ENCODE data around the gene CSE1L.
A peak's percentile ranks its signal among the peaks of the same experiment; 100 is the strongest.
"Not testable (repeated sequence)": the region's sequence is repeated elsewhere in the genome, so short reads cannot be mapped to it uniquely, and the experiment has no call there.

The CSE1L gene, protein sequence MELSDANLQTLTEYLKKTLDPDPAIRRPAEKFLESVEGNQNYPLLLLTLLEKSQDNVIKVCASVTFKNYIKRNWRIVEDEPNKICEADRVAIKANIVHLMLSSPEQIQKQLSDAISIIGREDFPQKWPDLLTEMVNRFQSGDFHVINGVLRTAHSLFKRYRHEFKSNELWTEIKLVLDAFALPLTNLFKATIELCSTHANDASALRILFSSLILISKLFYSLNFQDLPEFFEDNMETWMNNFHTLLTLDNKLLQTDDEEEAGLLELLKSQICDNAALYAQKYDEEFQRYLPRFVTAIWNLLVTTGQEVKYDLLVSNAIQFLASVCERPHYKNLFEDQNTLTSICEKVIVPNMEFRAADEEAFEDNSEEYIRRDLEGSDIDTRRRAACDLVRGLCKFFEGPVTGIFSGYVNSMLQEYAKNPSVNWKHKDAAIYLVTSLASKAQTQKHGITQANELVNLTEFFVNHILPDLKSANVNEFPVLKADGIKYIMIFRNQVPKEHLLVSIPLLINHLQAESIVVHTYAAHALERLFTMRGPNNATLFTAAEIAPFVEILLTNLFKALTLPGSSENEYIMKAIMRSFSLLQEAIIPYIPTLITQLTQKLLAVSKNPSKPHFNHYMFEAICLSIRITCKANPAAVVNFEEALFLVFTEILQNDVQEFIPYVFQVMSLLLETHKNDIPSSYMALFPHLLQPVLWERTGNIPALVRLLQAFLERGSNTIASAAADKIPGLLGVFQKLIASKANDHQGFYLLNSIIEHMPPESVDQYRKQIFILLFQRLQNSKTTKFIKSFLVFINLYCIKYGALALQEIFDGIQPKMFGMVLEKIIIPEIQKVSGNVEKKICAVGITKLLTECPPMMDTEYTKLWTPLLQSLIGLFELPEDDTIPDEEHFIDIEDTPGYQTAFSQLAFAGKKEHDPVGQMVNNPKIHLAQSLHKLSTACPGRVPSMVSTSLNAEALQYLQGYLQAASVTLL

DNA sequence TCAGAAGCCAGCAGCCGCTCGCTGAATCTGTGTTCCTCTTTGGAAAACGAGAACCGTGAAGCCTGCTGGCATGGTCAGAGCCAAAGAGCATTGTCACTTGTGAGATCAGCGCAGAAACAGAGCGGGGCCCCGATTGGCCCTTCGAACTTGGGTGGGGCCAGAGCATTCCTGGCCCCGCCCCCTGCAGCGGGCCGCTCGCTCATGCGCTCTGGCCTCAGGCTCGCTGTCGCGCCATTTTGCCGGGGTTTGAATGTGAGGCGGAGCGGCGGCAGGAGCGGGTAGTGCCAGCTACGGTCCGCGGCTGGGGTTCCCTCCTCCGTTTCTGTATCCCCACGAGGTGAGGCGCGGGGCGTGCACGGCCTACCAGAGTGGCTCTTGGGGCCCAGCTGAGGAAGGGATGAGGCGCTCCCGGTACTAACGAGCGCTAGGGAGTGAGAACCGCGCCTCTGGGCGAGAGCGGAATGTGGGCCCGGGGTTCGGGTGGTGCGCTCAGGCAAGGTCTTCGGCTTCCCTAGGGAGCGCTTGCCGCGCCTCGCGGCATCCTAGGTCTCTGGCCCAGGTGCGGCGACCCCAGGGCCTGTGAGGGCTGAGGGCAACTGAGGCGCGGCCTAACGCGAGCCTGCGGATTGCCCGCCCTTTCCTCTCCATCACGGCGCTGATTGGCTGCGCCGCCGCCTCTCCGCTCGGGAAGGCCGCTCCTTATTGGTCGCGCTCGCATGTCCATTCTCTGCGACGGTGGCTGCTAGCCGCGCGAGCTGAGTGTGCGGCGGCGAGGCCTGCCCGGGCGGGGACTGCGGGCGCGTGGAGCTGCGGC is at the start of gene CSE1L:
TSS of gene CSE1L (plus strand) at position 226 of the 814 bp plus-strand sequence. CDS start 12,152 bp downstream, outside the sequence.
- in situ Hi-C loops (cut with MboI; ENCODE audit: low pct_unique_long_range_greater_than_20kb, low sequenced_read_pairs): no loop called here
- DNase-seq: peak; percentile 97

DNA sequence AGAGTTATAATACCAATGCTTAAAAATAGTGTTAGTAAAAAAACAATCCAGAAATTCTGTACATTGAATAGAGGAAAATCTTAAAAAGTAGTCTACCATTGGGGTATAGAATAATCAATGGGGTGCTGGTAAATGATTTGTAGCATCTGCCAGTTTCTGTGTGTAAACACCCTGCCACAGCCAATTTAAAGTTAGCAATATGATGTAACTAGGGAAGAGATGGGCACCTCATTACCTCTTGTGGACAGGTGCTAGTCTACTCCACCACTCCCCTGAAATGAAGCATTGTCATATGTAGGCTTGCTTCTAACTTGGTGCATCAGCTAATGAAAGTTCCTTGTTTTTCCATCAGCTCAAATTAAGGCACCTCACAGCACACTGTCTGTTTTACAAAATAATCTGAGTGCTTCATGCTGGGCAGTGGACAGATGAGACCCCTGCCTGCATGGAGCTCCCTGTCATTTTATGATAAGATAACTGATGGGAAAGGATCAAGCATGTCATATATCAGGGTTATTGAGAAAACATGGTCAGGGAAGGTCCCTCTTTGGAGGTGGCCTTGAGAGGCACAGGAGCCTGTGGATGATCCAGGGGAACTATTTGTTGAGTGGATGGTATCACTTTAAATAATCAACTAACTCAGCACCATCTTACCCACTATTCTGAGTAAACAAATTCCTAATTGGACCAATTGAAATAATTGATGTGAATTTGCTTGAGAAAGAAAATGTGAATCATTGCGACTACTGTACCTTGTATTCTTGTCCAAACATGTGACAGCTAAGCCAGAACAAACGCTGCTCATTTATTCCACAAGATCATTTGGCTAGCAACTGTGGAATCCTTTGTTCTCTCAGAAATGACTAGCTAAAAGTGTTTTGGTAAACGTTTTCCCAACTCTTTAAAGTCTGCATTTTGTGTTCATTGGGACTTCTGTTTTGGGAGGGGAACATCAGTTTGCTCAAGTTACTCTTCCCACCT is 45.9 kb upstream of the CSE1L start:
- in situ Hi-C loops (cut with MboI; ENCODE audit: low pct_unique_long_range_greater_than_20kb, low sequenced_read_pairs): no loop called here
- no peak for DNase-seq

DNA sequence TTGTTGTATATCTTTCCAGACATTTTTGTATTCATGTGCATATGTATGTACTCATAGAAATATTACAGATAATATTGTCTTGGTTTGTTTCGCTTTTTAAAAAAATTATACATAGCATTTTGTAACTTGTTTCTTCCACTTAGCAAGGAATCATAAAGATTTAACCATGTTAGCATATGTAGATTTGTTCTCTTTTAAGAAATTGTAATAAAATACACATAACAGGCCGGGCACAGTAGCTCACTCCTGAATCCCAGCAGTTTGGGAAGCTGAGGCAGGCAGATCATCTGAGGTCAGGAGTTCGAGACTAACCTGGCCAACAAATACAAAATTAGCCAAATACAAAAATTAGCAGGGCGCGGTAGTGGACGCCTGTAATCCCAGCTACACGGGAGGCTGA is 44.4 kb upstream of the CSE1L start:
- in situ Hi-C loops (cut with MboI; ENCODE audit: low pct_unique_long_range_greater_than_20kb, low sequenced_read_pairs): no loop called here
- no peak for DNase-seq

DNA sequence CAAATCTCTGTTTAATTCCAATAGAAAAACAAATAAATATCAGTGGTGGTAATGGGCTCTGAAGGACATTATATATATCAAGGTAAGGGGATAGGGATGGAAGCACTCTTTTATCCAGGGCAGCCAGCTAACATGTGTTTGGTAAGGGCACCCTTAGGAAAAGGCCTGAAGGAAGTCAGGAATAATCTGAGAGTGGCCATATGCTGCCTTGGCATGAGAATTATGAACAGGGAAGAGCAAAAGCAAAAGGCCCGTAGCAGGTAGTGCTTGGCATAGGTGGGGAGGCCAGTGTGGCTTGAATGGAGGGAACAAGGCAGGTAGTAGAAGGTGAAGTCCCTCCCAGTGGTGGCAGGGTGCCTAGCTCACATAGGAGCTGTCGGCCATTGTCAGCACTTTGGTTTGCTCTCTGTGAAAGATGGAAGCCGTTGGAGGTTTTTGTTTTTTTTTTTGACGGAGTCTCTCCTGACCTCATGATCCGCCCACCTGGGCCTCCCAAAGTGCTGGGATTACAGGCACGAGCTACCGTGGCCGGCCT is 39.6 kb upstream of the CSE1L start:
- no peak for DNase-seq
- in situ Hi-C loops (cut with MboI; ENCODE audit: low pct_unique_long_range_greater_than_20kb, low sequenced_read_pairs): no loop called here

DNA sequence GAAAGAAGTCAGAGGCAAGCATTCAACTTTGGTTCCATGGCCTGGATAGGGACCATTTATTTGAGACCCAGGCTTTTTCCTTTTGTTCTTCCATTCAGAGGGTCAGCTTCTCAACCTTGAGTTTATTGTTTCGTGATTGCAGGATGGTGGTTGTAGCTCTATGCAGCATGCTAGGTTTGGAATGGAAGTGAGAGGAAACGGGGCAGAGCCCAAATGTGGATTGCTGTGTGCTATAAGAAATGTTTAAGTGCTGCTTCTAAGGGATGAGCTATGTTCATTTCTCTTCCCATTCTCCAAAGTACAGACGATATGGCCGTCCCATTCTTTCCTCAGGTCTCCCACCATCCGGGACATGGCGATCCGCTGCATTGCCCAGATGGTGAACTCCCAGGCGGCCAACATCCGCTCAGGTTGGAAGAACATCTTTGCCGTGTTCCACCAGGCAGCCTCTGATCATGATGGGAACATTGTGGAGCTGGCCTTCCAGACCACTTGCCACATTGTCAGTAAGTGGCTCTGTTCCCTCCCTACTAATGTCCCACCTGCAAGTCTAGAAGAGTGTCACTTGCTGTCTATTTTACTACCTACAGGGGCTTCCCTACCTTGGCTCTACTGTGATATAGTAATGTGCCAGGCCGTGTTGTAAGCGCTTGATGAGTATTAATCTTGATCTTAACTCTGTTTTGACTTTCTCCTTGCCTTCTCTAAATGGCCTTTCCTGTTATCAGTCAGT is 36.0 kb upstream of the CSE1L start:
- DNase-seq: no peak
- in situ Hi-C loops (cut with MboI; ENCODE audit: low pct_unique_long_range_greater_than_20kb, low sequenced_read_pairs): no loop called here

DNA sequence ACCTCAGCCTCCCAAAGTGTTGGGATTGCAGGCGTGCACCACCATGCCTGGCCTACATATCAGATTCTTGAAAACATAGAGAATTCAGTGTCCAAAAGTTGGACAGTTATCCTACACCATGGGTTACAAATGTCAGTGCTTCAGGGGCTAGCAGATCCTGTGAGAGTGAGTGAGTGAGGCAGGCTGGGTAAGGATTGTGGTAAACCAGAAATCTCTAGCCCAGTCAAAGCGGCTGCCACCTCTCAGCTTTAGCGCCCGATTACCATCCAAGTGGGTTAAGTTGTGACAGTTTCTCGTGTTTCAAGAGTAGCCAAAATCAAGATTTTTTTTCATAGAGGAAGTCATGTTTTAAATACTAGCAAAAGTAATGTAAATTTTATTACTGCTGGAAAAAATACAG is 21.9 kb upstream of the CSE1L start:
- in situ Hi-C loops (cut with MboI; ENCODE audit: low pct_unique_long_range_greater_than_20kb, low sequenced_read_pairs): no loop called here
- no peak for DNase-seq

DNA sequence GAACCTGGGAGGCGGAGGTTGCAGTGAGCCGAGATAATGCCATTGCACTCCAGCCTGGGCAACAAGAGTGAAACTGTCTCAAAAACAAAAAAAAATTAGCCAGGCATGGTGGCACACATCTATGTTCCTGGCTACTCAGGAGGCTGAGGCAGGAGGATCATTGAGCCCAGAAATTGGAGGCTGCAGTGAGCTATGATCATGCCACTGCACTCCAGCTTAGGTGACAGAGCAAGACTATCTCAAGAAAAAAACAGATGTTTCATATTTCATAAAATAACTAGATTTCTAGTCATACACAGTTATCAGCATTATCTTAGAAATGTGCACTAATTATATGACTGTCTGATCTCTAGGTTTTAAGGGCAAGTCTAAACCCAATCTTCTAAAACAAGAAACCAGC is 17.9 kb upstream of the CSE1L start:
- DNase-seq; in situ Hi-C loops (cut with MboI; ENCODE audit: low pct_unique_long_range_greater_than_20kb, low sequenced_read_pairs): not testable (repeated sequence)

DNA sequence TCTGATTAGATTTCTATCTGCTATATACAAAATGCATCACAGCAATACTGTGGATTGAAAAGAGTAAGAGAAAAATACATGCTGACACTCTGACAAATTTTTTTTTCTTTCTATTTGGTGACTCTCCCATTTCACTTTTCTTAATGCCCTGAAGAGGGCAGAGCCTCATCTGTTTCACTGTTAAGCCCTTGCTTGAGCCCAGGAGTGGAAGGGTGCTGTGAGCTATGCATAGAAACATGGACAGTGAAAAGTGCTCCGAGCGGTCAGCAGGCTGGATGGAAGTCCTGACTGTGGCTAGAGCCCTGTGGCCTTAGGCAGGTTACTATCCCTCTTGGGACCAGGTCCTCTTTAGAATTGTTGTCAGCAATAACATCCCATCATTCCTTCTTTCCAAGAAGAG is 17.4 kb upstream of the CSE1L start:
- in situ Hi-C loops (cut with MboI; ENCODE audit: low pct_unique_long_range_greater_than_20kb, low sequenced_read_pairs): no loop called here
- DNase-seq: peak; percentile 23

DNA sequence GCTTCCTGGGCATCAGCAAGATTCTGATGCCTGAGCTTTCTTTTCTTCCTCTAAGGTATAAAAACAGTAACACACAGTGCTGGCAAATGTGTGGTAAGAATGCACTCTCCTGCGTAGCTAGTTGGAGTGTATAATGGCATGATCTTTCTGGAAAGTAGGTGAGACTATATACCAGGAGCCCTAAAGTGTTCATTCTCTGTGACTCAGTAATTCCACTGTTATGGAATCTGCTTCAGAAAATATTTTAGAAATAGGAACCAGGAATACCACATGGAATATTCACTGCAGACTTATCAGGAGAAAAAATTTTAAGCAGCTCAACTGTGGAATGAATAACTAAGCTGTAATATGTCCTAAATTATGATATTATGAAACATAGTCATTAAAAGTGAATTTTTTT is 16.9 kb upstream of the CSE1L start:
- no peak for DNase-seq
- in situ Hi-C loops (cut with MboI; ENCODE audit: low pct_unique_long_range_greater_than_20kb, low sequenced_read_pairs): no loop called here

DNA sequence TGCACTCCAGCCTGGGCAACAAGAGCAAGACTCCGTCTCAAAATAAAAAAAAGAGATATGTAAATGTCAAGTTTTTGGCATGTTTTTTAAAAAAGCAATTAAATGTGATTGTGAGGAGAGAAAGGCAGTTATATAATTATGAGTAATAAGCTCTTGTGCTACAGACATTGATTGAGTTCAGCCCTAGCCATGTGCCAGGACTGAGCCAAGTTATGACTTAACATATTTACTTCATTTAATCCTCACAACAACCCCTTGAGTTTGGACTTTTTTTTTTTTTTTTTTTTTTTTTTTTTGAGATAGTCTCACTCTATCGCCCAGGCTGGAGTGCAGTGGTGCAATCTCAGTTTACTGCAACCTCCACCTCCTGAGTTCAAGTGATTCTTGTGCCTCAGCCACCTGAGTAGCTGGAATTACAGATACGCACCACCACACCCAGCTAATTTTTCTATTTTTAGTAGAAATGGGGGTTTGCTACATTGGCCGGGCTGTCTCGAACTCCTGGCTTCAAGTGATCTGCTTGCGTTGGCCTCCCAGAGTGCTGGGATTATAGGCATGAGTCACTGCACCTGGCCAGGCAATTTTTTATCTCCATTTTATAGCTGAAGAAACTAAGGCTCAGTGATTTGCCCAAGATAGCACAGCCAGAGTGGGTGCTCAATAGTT is 15.0 kb upstream of the CSE1L start:
- DNase-seq: no peak
- in situ Hi-C loops (cut with MboI; ENCODE audit: low pct_unique_long_range_greater_than_20kb, low sequenced_read_pairs): no loop called here

DNA sequence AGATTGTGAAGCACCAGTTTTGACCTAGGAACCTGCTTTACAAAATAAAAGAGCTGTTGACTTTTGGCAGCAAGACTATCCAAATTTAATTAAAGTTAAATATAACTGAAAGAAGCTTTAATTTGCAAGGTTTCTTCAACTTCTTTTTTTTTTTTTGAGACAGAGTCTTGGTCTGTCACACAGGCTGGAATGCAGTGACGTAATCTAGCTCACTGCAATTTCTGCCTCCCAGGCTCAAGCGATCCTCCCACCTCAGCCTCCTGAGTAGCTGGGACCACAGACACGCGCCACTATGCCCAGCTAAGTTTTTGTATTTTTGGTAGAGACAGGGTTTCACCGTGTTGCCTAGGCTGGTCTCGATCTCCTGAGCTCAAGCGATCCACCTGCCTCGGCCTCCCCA is 13.7 kb upstream of the CSE1L start:
- in situ Hi-C loops (cut with MboI; ENCODE audit: low pct_unique_long_range_greater_than_20kb, low sequenced_read_pairs): no loop called here
- no peak for DNase-seq

DNA sequence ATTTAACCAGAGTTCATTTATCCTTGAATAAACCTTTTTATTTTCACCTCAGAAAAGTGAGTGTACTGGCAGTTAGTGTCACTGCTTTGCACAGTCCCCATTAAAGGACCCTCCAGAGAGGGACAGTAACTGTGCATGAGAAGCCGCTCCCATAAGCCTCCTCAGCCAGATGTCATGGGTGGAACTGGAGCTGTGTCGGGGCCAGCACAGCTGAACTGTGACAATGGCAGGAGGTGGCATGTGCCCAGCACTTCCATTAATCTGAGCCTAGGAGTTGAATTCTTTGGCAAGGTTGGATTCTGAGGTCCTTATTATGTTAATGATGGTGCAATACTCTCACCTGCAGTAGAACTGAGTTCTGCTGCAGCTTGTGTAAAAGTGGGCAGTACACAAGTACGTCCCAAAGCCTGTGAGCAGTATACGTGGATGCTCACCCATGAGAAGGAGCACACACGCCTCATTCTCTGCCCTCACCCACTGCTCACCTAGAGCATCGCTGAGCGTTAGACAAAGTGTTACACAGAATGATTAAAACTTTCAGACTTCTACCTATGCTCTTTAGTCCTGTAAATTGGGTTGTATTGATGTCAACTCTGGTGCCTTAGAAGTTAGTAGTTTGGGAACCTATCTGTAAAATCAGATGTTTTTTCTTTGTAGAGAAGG is 11.9 kb upstream of the CSE1L start:
- in situ Hi-C loops (cut with MboI; ENCODE audit: low pct_unique_long_range_greater_than_20kb, low sequenced_read_pairs): no loop called here
- no peak for DNase-seq

DNA sequence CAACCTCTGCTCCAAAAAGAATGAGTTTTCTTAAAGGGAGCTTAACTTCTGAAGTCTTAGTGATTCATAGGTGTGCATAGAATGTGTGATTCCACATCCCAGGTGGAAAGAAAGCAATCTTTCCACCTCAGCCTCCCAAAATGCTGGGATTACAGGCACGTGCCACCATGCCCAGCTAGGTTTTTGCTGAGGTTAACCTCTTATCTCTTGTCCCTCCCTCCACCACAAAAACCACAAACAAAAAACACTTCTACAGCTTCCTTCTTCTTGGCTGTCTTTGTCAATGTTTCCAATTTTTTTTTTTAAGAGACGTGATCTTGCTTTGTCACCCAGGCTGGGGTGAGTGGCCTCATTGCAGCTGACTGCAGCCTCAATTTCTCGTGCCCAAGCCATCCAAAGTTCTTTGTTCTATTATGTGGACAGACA is 8.1 kb upstream of the CSE1L start:
- in situ Hi-C loops (cut with MboI; ENCODE audit: low pct_unique_long_range_greater_than_20kb, low sequenced_read_pairs): no loop called here
- DNase-seq: peak; percentile 93

DNA sequence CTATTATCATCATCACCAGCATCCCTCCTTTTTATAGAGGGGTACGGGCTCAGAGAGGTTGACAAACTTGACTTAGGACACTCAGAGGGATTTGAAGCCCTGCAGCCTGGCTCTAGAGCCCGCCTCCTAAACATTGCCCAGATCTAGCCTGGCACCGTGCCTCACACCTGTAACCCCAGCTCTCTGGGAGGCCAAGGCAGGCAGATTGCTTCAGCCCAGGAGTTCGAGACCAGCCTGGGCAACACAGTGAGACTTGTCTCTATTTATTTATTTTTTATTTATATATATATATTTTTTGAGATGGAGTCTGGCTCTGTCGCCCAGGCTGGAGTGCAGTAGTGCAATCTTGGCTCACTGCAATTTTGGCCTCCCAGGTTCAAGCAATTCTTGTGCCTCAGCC is 6.3 kb upstream of the CSE1L start:
- DNase-seq: no peak
- in situ Hi-C loops (cut with MboI; ENCODE audit: low pct_unique_long_range_greater_than_20kb, low sequenced_read_pairs): no loop called here

DNA sequence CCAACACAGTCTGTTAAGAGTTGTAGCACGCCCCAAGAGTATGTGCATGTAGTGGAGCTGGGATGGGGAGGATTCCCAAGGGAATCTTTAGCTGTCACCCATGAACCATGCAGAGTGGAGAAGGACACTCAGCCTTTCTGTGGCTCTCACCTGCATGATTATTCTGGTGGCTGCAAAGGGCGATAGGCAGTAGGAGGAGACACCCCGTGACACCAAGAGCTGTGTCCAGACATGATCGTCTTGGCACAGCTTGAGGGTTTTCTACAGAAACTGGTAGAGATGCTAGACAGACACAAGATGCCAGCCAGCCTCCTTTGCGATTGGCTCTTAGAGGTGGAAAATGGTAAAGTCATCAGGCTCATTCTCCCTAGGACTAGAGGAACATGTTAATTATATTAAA is 3.1 kb upstream of the CSE1L start:
- no peak for DNase-seq

DNA sequence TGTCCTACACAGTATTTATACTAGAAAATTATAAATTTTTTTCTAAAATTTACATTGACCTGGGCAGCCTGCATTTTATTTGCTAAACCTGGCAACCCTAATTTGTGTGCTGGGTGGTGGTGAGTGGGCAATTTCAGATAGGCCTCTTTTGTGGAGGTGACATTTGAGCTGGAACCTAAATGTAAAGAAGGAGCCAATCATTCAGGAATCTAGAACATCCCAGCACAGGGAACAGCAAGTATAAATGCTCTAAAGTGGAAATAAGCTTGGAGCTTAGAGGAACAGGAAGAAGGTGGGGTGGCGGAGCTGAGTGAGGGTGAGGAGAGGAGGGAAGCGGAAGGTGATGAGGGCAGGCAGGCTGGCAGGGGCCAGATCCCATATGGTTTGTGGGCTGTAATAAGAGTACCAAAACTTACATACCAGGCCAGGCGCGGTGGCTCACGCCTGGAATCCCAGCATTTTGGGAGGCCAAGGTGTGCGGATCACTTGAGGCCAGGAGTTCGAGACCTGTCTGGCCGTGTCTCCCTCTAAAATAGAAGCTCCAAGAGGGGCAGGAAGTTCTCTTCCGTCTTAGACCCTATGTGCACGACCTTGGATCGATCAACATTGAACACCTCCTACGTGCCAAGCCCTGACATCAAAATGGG is 549 bp upstream of the CSE1L start:
- no peak for DNase-seq

More for the DNA sequence above, 3.1 kb upstream of the CSE1L start:
- in situ Hi-C loops (cut with MboI; ENCODE audit: low pct_unique_long_range_greater_than_20kb, low sequenced_read_pairs): no loop called here

More for the DNA sequence above, 549 bp upstream of the CSE1L start:
- in situ Hi-C loops (cut with MboI; ENCODE audit: low pct_unique_long_range_greater_than_20kb, low sequenced_read_pairs): no loop called here
